Neural progenitor cell (in vitro differentiated cells): ENCODE measurements around the gene DCDC2.

Experiments
- CTCF ChIP-seq: fragments of 200-600 bp; sonication (generic); IDR thresholded peaks from 2 replicates; pipeline ENCODE4 v1.5.1; 2017; ENCODE audit warnings: antibody characterized with exemption, mild to moderate bottlenecking
- EZH2 ChIP-seq: fragments of 200-600 bp; sonication (generic); IDR thresholded peaks from 2 replicates; pipeline ENCODE4 v1.6.1; 2017; ENCODE audit warnings: antibody characterized with exemption, mild to moderate bottlenecking, moderate library complexity

DNA sequence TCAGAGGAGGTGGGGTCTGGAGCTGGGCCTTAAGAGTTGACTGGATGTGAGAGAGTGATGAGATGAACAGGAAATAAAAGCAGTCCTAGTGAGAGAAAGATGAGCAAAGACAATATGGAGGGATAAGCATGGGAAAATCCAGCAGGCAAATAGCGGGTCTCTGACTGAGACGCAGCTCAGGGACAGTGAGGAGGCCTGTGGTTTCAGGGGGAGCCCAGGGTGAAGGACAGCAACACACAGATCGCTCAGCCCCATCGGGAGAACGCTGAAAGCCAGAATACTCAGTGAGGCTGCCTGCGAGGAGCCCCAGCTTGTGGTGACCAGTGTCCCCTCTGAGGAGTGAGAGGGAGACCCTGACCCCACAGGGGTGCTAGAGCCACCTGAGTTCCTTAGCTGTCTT, 16.8 kb upstream of the DCDC2 start:
- TF ChIP-seq CTCF (no peak), EZH2 (no peak)
